HCT116 (cell line): Measurements from ENCODE around the gene TBC1D3I. TPM values are rescaled to one million over a fixed set of nuclear protein-coding genes. Genes with fewer than 3 reads are reported as not detected.

ENCODE experiments used
- ATAC-seq: fragments of 200-7000 bp; cut with Tn5 transposase; 2 replicates; pipeline ENCODE4 v1.9.1; 2020; ENCODE audit warnings: mild to moderate bottlenecking, moderate library complexity
- BruUV-seq: library from RNA; stranded (reverse); fragments of 400-500 nt; replicated peaks from 2 replicates; lab custom pipeline; 2021; lab: Mats Ljungman, UMichigan
- CTCF ChIA-PET: fragments of 300-600 bp; sonication (Branson Sonifier 250); formaldehyde crosslinking; loops from one replicate; lab custom pipeline; 2021; ENCODE audit warnings: antibody characterized with exemption; lab: Charles Lee
- POLR2A ChIA-PET: fragments of 300-600, 350-600 bp; sonication (Branson Sonifier 250); formaldehyde crosslinking; loops from one replicate; lab custom pipeline; 2021; ENCODE audit warnings: antibody characterized with exemption; lab: Charles Lee
- RAD21 ChIA-PET, 2 experiments: fragments of 300-600 bp; sonication (Branson Sonifier 250); formaldehyde crosslinking; loops; one replicate each; lab custom pipeline; 2023; ENCODE audit warnings: low total read pairs in 2 of 2; ENCODE audit not compliant: uncharacterized antibody in 2 of 2, unreplicated experiment in 2 of 2, low non-redundant PET in 1 of 2; lab: Charles Lee
- DNase-seq: peaks from one replicate; pipeline ENCODE4 v3.0.0-alpha.2; 2010; ENCODE audit warnings: low read depth, low spot score
- H2AFZ ChIP-seq: fragments of 200-600 bp; shearing (Covaris generic), sonication (generic); 2 replicates; pipeline ENCODE4 v1.6.1; 2017; ENCODE audit warnings: low read depth, mixed run types, mixed read lengths, antibody characterized with exemption, low read length; ENCODE audit not compliant: poor library complexity, severe bottlenecking
- H3K27ac ChIP-seq: 2 replicates; pipeline ENCODE4 v1.5.1; 2012; ENCODE audit warnings: low read depth, low read length
- H3K27me3 ChIP-seq: fragments of 200-600 bp; sonication (generic); 2 replicates; pipeline ENCODE4 v1.6.1; 2016; ENCODE audit warnings: mixed run types, low read length, mixed read lengths; ENCODE audit not compliant: insufficient read depth
- H3K36me3 ChIP-seq, 2 experiments: fragments of 200-500 bp in 1 of 2; fragments of 200-600 bp in 1 of 2; sonication (Bioruptor generic) in 1 of 2; sonication (generic) in 1 of 2; 2 replicates each; pipeline versions ENCODE4 v1.5.1 to v1.6.1; 2014 to 2016; ENCODE audit warnings: low read length in 2 of 2, inconsistent platforms in 1 of 2, mixed read lengths in 1 of 2, mixed run types in 1 of 2; ENCODE audit not compliant: insufficient read depth in 2 of 2, control insufficient read depth in 1 of 2
- H3K4me1 ChIP-seq, 2 experiments: fragments of 200-600 bp in 1 of 2; sonication (generic) in 1 of 2; 2 replicates each; pipeline versions ENCODE4 v1.5.1 to v1.6.1; 2012 to 2017; ENCODE audit warnings: low read length in 2 of 2, inconsistent platforms in 1 of 2, mild to moderate bottlenecking in 1 of 2, mixed read lengths in 1 of 2, mixed run types in 1 of 2, moderate library complexity in 1 of 2; ENCODE audit not compliant: insufficient read depth in 2 of 2, control insufficient read depth in 1 of 2
- H3K4me2 ChIP-seq: fragments of 200-600 bp; sonication (generic); 2 replicates; pipeline ENCODE4 v1.6.1; 2017; ENCODE audit warnings: mixed run types, low read length, mixed read lengths
- H3K4me3 ChIP-seq, 2 experiments: fragments of 200-600 bp in 1 of 2; sonication (generic) in 1 of 2; replicated peaks in 1 of 2; 2 replicates each; pipeline ENCODE4 v1.5.1; 2011 to 2016; ENCODE audit warnings: low read length in 2 of 2, control low read depth in 1 of 2, low read depth in 1 of 2, mild to moderate bottlenecking in 1 of 2, mixed read lengths in 1 of 2, mixed run types in 1 of 2
- H3K79me2 ChIP-seq: fragments of 200-600 bp; sonication (generic); 2 replicates; pipeline ENCODE4 v1.6.1; 2017; ENCODE audit warnings: mild to moderate bottlenecking, mixed run types, low read length, moderate library complexity, mixed read lengths; ENCODE audit not compliant: insufficient read depth
- H3K9ac ChIP-seq: fragments of 200-600 bp; sonication (generic); 2 replicates; pipeline ENCODE4 v1.6.1; 2016; ENCODE audit warnings: low read length, mixed read lengths
- H3K9me2 ChIP-seq: fragments of 200-600 bp; sonication (generic), shearing (Covaris generic); 2 replicates; pipeline ENCODE4 v1.6.1; 2017; ENCODE audit warnings: mixed run types, mild to moderate bottlenecking, moderate library complexity; ENCODE audit not compliant: insufficient read depth
- H3K9me3 ChIP-seq, 2 experiments: fragments of 200-500 bp in 1 of 2; fragments of 200-600 bp in 1 of 2; sonication (Bioruptor generic) in 1 of 2; sonication (generic) in 1 of 2; 2 replicates each; pipeline ENCODE4 v1.6.1; 2014 to 2017; ENCODE audit warnings: low read length in 2 of 2, mixed read lengths in 2 of 2, inconsistent platforms in 1 of 2, low read depth in 1 of 2, mild to moderate bottlenecking in 1 of 2, mixed run types in 1 of 2, moderate library complexity in 1 of 2; ENCODE audit not compliant: control insufficient read depth in 1 of 2, insufficient read depth in 1 of 2
- H4K20me1 ChIP-seq: fragments of 200-600 bp; sonication (generic), shearing (Covaris generic); 2 replicates; pipeline ENCODE4 v1.6.1; 2017; ENCODE audit warnings: mixed run types, mild to moderate bottlenecking, moderate library complexity; ENCODE audit not compliant: insufficient read depth
- CEBPB ChIP-seq: IDR thresholded peaks from 2 replicates; pipeline ENCODE4 v1.6.1; 2012; ENCODE audit warnings: low read depth
- ELF1 ChIP-seq: IDR thresholded peaks from 2 replicates; pipeline ENCODE4 v1.6.1; 2012; ENCODE audit warnings: low read depth, borderline replicate concordance
- EZH2phosphoT487 ChIP-seq: fragments of 200-600 bp; IDR thresholded peaks from 2 replicates; pipeline ENCODE4 v1.6.1; 2018; ENCODE audit warnings: antibody characterized with exemption, borderline replicate concordance
- JUND ChIP-seq: IDR thresholded peaks from 2 replicates; pipeline ENCODE4 v1.6.1; 2012
- POLR2A ChIP-seq: IDR thresholded peaks from 2 replicates; pipeline ENCODE4 v1.7.0; 2011; ENCODE audit warnings: borderline replicate concordance; ENCODE audit not compliant: insufficient read depth, insufficient read length; ENCODE audit errors: extremely low read depth
- SIN3A ChIP-seq: IDR thresholded peaks from 2 replicates; pipeline ENCODE4 v1.6.1; 2012; ENCODE audit warnings: low read depth
- SRF ChIP-seq: IDR thresholded peaks from 2 replicates; pipeline ENCODE4 v1.6.1; 2012; ENCODE audit warnings: low read depth
- TCF7L2 ChIP-seq: IDR thresholded peaks from 2 replicates; pipeline ENCODE4 v1.7.0; 2011; ENCODE audit warnings: borderline replicate concordance, inconsistent platforms; ENCODE audit not compliant: insufficient read depth, insufficient read length; ENCODE audit errors: extremely low read depth
- ZNF274 ChIP-seq: fragments of 200-500 bp; sonication (Bioruptor generic); IDR thresholded peaks from 2 replicates; pipeline ENCODE4 v1.6.1; 2014; ENCODE audit warnings: mild to moderate bottlenecking, low read depth, low read length, inconsistent platforms
- intact Hi-C: fragments of 100-400 bp; cut with micrococcal nuclease; formaldehyde crosslinking; loops from 2 replicates; pipeline ENCODE4 v1.10.0; 2022
- total RNA-seq: library from RNA; stranded (reverse); gene quantifications from one replicate; pipeline ENCODE4 v1.2.1, GENCODE V29; 2021; ENCODE audit not compliant: unreplicated experiment
- TF ChIP-seq, protein P1 (sequence below), 3 experiments: fragments of 200-600 bp in 1 of 3; sonication (generic) in 1 of 3; IDR thresholded peaks in 2 of 3; conservative IDR thresholded peaks in 1 of 3; 2 replicates each; pipeline ENCODE4 v1.5.1; 2012 to 2017; ENCODE audit warnings: low read depth in 2 of 3, low read length in 2 of 3, antibody characterized with exemption in 1 of 3, borderline replicate concordance in 1 of 3, control low read depth in 1 of 3, mild to moderate bottlenecking in 1 of 3, mixed read lengths in 1 of 3, mixed run types in 1 of 3, moderate library complexity in 1 of 3; ENCODE audit not compliant: insufficient read depth in 1 of 3
- TF ChIP-seq, protein P2 (sequence below): IDR thresholded peaks from 2 replicates; pipeline ENCODE4 v1.6.1; 2012

Gene TBC1D3I
- total RNA-seq, 1 experiment from 2014 or later = 0.17 TPM

DNA sequence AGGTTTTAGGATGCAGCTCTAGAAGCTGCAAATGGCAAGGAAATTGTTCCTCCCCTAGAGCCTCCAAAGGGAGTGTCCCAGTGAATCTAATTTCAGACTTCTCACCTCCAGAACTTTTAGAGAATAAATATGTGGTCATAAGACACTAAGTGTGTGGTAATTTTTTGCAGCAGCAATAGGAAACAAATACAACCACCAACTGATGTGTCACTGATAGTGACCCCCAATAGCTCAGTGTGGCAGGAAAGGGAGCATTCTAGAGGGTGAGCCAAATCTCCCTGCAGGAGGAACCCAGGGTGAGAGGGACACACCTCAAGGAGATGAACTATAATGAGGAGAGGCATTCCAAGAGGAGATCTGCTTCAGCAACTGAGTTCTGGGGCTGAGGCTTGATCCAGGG lies 49.5 kb downstream of the TBC1D3I start:
- Histone ChIP-seq H2AFZ (no peak overlapping the region), H3K36me3 (no peaks in the 10 kb centered on the region), H3K4me1 (no peaks in the 10 kb centered on the region), H3K4me2 (no peak overlapping the region), H3K27me3 (peaks cover 17% of the 10 kb centered on the region; the same call in 1 of the 2 replicates), H3K9me2 (no peaks in the 10 kb centered on the region), H4K20me1 (no peaks in the 10 kb centered on the region), H3K79me2 (no peaks in the 10 kb centered on the region), H3K9ac (no peak overlapping the region), H3K27ac (no peak overlapping the region), H3K4me3 (no peak overlapping the region), H3K9me3 (peaks cover 0 to 6% of the 10 kb centered on the region in 2 experiments; a peak in 1 of 4 replicates)
- no peak for ATAC-seq
- ChIA-PET CTCF (no interaction called here), RAD21 (no interaction called here), POLR2A (no interaction called here)
- TF ChIP-seq POLR2A (no peak), ZNF274 (no peak), TCF7L2 (no peak), ELF1 (no peak), JUND (no peak), CEBPB (no peak), EZH2phosphoT487 (no peak), SRF (no peak), SIN3A (no peak)
- TF ChIP-seq, protein P1, sequence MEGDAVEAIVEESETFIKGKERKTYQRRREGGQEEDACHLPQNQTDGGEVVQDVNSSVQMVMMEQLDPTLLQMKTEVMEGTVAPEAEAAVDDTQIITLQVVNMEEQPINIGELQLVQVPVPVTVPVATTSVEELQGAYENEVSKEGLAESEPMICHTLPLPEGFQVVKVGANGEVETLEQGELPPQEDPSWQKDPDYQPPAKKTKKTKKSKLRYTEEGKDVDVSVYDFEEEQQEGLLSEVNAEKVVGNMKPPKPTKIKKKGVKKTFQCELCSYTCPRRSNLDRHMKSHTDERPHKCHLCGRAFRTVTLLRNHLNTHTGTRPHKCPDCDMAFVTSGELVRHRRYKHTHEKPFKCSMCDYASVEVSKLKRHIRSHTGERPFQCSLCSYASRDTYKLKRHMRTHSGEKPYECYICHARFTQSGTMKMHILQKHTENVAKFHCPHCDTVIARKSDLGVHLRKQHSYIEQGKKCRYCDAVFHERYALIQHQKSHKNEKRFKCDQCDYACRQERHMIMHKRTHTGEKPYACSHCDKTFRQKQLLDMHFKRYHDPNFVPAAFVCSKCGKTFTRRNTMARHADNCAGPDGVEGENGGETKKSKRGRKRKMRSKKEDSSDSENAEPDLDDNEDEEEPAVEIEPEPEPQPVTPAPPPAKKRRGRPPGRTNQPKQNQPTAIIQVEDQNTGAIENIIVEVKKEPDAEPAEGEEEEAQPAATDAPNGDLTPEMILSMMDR (IDR thresholded peaks at IDR 0.05 in 2 of 3, conservative IDR thresholded peaks at IDR 0.05 in 1 of 3; ENCODE audit: borderline replicate concordance in 1 of 3, insufficient read depth in 1 of 3, low read depth in 2 of 3, low read length in 2 of 3) = no peak
- TF ChIP-seq, protein P2, sequence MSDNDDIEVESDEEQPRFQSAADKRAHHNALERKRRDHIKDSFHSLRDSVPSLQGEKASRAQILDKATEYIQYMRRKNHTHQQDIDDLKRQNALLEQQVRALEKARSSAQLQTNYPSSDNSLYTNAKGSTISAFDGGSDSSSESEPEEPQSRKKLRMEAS = no peak
- intact Hi-C loops = no loop called here
- no peak for DNase-seq
- BruUV-seq = no TSS peak
